Activated CD4-positive, alpha-beta T cell treated with anti-CD3 and anti-CD28 coated beads for 1 hour (primary cell): ENCODE data around the gene RPTOR.

Experiments used
- DNase-seq: peaks from one replicate; pipeline ENCODE4 v3.0.0-alpha.2; 2020

RPTOR gene

DNA sequence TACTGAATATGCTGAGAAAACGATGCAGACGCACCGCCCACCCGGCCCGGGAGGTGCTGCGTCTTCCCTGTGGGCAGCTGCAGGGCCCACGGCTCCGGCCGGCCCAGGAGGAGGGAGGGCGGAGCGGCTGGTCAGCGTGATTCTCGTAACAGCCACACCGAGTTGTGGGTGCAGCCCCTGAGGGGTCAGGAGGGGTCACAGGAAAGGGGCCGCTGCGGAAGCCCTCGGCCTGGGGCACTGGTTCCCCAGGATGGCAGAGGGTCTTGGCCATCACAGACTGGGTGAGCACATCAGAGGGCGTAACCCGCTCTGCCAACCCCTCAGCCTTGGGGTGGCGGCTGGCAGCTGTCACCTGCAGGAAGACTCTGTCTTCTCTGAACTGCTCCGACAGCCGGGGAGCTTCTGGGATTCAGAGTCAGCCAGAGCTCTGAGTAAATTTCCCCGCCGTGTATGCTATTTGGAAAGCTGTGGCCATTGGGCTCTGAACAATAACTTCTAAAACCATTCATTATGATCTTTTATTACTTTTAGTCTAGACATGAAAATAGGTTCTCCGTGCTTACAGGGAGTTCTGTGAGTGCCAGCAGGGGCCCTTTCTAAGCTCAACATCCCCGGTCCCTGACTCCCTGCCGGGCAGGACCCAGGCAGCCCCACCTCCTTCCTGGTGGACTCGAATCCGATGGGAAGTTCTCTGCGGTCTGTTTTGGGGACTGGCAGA lies 359.6 kb downstream of the RPTOR start:
- no peak for DNase-seq

DNA sequence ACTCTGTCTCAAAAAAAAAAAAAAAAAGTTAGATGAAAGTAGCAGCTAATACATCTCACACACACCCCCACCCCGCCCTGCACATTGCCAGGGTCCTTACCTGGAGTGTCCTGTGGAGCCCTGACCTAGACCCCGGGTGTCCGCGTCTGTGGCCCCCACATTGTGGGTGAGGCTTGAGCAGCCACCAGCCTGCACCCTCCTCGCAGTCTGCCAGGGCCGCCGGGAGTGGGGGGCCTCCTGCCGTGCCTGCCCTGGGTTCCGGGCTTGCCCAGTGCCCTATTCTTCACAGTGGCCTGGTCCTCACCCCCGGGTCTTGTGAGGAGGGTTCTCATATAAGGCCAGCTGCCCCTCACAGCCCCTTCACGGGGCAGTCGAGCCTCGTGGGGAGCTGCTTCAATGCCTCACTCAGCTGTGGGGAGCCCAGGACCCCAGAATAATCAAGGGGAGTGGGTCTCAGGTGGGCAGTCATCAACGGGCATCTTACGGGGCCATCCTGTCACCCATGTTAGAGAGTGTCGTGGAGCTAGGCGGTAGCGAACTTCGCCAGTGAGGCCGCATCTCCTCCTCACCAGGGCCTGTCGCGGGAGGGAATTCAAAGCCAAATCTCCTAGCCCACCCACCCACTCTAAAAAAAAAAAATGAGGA lies 361.1 kb downstream of the RPTOR start:
- DNase-seq = no peak

DNA sequence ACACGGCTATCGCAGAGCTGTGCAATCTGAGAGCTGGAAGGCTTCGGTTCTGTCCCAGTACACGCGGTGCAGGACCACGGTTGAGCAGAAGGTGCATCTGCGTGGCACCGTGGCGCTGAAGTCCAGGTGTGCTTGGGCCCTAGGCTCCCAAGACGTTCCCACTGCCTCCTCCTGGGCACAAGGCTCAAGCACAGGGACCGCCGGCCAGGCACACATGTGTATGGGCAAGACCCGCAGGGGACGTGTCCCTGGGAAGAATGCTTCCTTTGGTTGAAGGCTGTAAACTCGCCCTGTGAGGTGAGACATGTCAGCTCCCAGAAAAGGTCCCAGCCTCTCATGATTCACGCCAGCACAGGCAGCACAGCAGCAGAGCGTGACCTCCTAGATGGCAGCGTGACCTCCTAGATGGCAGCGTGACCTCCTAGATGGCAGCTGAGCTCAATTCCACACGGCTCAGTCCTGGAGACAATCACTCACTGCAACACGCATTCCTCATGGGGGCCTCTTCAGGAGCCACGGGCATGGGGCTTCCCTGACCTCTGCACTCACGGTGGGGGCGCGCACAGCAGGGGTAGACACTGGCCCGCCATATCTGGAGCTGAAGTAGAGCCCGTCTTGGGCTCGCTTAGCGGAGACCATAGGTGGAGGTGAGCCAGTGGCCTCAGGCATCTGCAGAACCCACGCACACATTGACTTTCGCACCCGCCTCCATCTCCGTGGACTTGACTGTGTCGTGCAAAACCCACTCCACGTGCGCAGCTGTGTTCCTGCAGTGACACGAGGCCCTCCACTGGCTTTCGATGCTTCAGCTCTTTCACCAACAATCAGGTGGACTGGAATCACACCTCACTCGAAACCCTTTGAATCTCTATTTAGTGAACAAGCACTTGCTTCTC lies 362.0 kb downstream of the RPTOR start:
- DNase-seq = no peak

DNA sequence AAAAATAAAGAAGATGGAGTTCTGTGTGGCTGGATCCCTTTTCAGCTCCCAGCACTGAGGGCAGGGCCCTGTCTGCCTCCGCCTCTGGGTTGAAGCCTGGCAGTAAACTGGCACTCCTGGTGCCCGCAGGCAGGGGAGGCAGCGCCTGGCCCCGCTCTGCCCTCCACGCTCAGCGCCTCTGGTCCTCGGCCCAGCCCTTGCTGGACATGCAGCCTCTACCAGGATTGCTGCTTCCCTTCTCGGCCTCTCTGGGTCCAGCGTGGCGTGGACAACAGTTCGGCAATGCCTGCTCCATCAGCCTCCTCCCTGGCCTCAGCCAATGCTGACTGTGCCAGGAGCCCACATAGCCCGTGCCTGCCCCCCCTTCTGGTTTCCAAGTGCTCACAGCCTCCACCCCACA lies 362.6 kb downstream of the RPTOR start:
- no peak for DNase-seq

DNA sequence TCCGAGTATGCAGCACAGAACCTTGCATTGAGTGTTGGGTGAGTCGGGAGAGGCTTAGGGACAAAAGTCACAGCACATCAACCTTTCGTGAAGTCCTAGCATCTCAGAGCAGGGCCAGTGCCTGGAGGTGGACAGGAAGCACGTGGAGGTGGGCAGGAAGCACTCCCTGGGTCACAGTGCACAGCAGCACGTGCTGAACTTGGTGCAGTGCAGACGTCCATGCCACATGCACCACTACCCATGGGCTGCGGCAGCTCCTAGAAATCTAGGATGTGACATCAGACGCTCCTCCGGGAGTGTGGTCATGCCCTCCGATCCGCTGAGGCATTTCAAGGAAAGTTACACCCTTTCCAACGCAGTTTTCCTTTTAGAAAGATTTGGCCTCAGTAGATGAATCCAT lies 363.6 kb downstream of the RPTOR start:
- DNase-seq = no peak

DNA sequence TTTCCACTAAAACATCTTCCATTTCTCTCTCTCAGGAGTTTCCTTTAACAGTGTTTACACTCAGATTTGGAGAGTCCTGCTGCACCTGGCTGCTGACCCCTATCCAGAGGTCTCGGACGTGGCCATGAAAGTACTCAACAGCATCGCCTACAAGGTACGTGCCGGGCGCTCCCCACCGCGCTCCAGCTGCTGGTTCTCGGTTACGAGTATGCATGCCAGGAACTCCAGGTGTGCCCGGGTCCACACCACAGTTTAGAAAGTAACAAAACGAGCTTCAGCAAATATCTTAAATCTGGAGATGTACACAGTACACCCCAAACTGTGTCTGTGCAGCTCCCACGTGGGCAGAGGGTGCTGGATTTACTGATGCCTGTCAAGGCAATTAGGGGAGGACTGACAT lies 364.1 kb downstream of the RPTOR start:
- DNase-seq = no peak

DNA sequence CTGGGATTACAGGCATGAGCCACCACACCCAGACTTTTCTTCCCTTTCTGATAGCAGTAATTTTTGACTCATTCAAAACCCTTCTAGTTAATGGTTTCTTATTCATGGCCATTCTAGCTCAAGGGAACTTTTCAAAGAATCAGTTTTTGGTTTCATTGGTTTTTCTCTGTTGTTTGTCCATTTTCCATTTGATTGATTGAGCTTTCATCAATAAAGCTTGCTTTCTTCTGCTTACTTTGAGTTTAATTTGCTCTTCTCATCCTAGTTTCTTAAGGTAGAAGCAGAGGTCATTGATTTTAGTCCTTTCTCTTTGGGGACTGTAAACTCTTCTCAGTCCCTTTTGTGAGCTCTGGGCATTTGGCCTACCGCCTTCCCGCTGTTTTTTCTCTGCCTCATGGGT lies 365.0 kb downstream of the RPTOR start:
- DNase-seq = no peak

DNA sequence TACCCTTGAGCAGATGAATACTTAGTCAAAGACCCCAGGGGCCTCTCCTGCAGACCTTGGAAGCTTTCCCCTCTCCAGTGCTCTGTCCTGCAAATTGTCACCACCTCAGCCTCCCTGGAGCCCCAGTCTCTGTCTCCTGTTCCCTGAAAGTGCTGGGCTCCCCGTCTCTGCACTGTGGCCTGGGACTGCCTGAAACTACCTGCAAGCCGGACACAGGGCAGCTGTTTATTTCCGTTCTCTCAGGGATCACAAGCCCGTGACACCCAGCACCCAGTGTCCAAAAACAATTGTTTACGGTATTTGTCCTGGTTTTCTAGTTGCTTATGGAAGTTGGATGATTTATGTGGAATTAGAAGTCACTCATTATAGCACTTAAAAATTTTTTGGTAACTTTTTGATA lies 365.4 kb downstream of the RPTOR start:
- DNase-seq = no peak

DNA sequence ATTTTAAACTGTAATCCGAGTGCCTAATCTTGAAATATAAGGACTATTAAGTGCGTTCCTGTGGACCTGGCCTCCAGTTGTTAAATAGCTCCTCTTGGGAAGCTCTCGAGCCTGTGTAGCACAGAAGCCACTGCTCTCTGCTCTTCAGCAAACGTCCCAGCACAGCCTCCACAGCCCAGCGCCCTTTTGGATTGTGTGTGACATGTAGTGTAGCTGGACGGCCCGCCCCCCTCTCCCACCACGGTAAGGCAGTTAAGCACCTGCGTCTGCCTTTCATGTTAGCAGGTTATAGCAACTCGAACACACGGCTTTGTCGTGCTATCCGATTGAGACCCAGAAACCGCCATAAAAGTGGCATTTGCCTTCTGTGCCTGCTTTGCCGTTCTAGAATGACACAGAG lies 367.8 kb downstream of the RPTOR start:
- no peak for DNase-seq

DNA sequence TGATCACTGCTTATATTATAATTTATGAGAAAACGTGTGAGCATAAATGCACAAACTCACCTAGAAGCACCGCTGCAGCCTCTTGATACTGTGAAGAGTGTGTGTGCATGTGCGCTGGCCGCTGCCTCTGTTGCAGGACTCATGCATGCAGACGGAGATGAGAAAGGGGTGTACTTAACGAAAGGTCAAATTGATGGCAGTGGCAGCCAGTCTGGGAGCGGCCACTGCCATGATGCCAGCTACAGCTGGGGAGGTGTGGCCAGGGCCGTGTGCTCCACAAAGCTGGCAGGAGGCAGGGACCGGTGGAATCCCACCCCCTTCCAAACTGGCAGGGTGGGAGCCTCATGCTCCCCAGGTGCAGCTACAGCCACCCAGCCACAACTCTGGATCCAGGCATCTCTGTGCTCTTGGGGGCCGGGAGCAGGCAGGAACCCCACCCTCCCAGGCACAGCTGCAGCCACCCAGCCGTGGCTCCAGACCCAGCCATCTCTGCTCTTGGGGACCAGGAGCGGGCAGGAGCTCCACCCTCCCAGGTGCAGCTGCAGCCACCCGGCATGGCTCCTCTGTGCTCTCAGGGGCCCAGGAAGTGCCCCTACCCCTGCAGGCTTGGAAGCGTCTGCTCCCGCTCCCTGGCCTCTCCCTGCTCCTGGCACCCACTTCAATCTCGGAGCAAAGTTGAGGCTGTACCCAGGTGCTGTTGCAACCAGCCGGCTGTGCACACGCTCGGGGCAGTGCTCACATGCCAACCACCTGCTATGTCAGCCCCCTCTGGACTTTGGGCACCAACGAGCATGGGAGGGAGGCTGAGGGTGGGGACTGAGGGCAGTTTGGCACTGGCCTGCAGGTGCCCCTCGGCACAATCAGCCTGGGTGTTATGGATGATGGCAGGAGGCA lies 369.5 kb downstream of the RPTOR start:
- DNase-seq = no peak

DNA sequence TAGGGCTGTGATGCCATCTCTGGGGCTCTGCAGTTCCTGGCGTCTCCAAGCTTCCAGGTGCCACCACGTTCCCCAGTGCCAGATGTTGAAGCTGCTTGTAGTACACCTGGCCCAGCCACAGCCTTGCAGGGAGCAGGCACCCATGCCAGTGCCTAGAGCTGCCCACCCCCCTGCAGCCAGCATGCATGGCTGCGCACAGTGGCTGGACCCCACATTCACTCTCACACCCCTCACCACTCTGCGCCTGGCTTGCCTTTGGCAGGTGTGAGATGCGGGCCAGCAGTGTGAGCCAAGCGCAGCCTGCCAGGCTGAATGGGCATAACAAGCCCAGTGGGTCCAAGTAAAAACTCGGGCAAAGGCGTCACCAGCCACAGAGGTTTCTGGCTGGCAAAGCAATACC lies 371.6 kb downstream of the RPTOR start:
- DNase-seq = no peak

DNA sequence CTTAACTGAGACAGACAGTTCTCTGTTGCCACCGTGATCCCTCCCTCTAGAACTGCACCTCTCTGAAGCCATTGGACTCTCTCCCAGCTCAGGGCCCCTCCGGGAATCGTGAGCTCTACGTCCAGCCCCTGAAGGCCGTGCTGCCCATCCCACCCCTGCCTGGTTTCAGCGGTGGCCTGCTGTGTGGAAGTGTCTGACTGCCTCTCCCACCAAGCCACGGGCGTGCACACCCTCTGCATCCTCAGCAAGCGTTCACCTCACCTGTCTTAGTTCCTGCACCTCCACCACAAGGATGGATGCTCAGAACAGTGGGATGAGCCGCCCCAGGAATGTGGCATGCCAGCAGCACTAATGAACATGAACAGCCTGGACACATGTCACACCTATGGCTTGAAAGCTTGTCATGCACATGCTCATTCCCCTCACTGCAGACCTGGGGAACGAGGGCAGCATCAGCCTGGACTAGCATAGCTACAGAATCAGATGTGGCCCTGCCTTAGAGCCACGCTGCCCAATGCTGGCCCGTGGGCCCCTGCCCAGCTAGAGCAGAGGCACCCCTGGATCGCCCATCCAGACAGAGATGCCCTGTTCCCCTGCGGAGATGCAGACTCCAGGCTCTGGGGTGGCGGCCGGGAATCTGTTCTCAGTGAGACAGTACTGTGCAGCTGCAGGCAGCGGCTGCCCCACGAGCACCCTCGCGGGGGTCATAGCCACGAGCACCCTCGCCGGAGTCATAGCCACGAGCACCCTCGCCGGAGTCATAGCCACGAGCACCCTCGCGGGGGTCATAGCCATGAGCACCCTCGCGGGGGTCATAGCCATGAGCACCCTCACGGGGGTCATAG lies 373.3 kb downstream of the RPTOR start:
- DNase-seq = no peak

DNA sequence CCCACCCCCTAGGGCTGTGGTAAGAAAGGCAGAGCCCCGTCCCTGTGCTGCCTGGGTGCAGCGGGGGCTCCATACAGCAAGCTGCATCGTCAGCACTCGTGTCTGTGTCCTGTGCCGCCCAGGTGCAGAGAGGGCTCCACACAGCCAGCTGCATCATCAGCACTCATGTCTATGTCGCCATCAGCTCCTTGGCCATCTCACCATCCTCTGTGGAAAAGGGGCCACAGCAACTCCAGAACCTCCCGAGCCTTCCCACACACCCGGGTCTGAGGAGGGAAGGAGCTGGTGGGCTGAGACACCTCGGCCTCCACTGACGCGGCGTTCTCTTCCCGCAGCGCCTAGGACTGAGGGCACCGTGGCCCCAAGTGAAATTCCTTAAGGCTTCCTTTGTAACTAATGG lies 374.1 kb downstream of the RPTOR start:
- no peak for DNase-seq

DNA sequence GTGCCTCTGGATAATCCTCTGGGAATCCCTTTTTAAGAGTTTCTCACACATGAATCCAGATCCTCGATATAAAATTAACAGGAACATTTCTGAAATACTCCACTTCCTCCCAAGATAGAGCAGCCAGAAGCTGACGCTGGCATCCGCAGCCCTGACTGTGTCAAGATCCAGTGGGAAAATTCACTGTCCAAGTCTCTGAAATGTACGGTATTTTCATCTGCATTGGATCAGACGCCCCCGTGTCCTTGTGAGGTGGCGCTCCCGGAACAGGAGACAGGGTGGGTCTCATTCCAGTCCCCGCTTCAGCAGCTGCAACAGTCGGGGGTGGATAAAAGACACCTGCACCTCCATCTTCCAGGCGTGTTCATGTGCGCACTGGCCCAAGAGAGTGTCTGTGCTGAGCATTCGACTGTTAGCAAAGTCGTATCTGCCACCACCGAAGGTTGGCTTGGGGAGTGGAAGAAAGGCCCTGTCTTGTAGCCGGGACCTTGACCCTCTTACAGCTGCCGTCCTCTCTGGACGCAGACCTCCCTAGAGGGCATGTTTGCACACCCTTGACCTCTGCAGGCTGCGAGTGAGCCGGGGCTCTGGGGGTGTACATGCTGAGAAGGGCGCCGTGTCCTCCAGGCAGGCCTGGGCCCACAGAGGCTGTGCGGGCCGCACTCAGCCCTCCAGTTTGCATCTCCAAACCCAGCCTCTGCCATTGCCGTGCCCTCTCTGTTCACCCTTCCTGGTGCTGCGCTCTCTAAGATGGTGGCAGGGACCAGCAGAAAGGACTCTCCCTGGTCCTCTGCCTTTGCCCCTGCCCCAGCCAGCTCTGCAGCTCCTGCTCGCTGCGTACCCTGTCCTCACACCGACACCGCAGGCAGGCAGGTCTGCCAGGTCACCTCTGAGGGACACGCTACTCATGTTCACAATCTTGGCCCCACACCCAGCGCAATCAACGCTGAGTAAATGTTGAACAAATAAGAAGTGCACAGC lies 375.0 kb downstream of the RPTOR start:
- no peak for DNase-seq

DNA sequence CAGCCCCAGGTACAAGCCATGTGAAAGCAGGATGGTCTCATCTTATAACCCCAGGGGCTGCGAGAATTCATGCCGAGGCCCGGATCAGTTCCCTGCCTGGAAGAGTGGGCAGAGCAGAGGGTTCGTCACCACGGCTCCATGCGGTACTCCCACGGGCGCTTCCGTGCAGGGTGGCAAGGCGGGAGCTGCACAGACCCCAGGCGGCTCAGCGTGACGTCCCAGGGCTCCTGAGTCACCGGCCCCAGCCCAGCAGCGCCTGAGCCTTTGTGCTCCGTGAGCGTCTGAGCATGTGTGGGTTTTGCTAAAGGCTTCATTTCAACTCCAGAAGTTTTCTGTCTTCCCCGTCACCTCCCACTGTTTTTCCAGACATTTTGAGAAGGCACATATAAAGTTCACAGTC lies 375.8 kb downstream of the RPTOR start:
- no peak for DNase-seq

DNA sequence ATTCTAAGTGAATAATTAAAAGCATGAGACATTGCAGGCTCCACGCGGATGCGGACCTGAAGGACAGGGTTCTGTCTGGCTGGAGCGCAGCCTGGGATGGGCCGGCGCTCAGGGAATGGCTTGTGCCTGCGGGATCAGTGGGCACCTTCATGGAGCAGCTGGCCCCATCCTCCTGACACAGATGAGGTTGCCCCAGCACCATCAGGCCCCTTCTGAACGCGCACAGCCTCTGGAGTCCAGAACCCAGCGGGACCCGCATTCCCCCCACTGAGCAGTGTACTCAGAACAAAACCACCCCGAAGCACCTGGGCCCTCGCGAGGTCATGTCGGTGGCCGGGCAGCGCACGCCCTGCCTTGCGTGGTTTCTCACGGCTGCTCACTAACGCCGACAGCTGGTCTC lies 376.5 kb downstream of the RPTOR start:
- DNase-seq = no peak

DNA sequence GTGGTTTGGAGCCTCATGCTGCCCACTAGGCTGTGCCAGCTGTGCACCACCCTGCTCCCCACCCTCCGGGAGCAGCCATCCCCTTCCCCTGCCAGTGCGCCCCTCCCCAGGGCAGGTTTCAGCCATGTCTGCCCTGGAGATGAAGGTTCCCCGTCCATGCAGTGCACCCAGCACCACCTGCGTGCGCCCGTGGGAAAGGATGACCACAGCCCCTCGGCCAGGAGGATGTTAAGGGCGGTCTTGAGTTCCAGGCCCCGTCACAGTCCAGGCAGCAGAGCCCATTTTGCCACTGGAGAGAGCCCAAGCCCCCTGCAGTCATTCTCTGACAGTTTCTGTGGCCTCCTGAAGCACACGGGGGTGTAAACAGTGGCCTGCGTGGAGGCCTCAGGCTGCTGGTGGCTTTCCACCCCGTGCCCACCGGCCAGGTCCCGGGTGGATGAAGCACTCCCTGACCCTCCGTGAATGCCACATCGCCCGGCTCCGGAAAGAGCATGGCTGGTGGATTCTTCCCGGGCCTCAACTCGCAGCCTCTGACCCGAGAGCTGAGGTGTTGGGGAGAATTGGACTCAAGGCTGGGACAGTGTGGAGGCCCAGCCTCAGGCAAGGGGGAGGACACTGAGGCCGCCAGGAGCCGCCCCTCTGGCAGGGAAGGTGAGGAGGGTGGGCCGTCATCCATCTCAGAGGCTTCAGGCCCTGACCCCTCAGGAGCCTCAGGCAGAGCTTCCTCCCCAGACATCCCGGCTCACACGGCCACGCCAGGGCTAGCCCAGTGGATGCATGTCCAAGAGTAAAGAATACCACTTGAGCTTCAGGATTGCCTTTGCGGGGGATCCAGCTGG lies 377.3 kb downstream of the RPTOR start:
- no peak for DNase-seq

DNA sequence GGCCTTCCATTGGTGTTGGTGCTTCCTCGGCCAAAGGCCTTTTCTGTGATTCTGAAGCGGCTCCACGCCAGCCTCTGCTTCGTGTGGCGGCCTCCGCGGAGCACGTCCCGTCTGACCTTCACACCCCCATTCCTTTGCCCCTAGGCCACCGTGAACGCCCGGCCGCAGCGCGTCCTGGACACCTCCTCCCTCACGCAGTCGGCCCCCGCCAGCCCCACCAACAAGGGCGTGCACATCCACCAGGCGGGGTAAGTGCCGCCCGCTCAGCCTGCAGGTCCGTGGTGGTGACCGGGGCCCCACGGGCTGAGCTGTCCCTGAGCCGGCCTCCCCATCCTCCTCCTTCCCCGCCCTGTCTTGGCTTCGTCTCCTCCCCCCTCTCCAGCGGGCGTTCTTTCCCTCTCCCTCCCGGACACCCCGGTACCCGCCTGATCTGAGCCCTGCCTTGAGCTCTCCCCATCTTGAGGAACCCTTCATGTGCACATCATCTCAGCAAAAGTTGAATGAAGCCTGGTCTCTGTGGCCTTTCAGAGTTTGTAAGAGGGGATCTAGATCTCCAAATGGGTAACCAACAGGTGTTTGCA lies 378.0 kb downstream of the RPTOR start:
- DNase-seq = no peak
